Adrenal gland (tissue), 12 donors: ENCODE results near the gene DNASE1L2. TPM values are rescaled to one million over a fixed set of nuclear protein-coding genes. Genes with fewer than 3 reads are reported as not detected.

Experiments
- DNase-seq, 7 donors: peaks; one replicate each; pipeline ENCODE4 v3.0.0-alpha.2; 2019 to 2020
- H3K27ac ChIP-seq, 5 donors: fragments of 200-600 bp; sonication (generic) in 4 of 5; 1 replicate in 3 of 5; 2 replicates in 2 of 5; pipeline versions ENCODE4 v1.5.1 to v1.8.0; 2016 to 2020; ENCODE audit warnings: mild to moderate bottlenecking in 1 of 5
- H3K27me3 ChIP-seq: fragments of 200-600 bp; 2 replicates; pipeline ENCODE4 v1.8.0; 2021
- H3K36me3 ChIP-seq, 2 donors: fragments of 200-600 bp; replicated peaks in 1 of 2; 1 replicate in 1 of 2; 2 replicates in 1 of 2; pipeline versions ENCODE4 v1.5.1 to v1.8.0; 2018 to 2022
- H3K4me1 ChIP-seq, 2 donors: fragments of 200-600 bp; replicated peaks in 1 of 2; 1 replicate in 1 of 2; 2 replicates in 1 of 2; pipeline versions ENCODE4 v1.5.1 to v1.8.0; 2018 to 2021
- H3K4me3 ChIP-seq, 4 donors: fragments of 200-600 bp; sonication (generic) in 3 of 4; one replicate each; pipeline ENCODE4 v1.5.1; 2016 to 2018
- H3K9me3 ChIP-seq, 3 donors: fragments of 200-600 bp; sonication (generic) in 1 of 3; replicated peaks in 1 of 3; 1 replicate in 2 of 3; 2 replicates in 1 of 3; pipeline versions ENCODE4 v1.5.1 to v1.8.0; 2016 to 2021
- POLR2A ChIP-seq, 2 donors: fragments of 450-650 bp; IDR thresholded peaks; one replicate each; pipeline ENCODE4 v1.6.1; 2017; ENCODE audit warnings: antibody characterized with exemption in 2 of 2, mild to moderate bottlenecking in 2 of 2, moderate library complexity in 1 of 2
- WGBS, 4 donors: extraction: QIAGEN DNeasy Blood & Tissue Kit in 2 of 4; methylation state at CpG; one replicate each; pipeline versions ENCODE4 v1.1.5 to v1.1.7; 2013 to 2017; 5-methylcytosine and 5-hydroxymethylcytosine counted together
- intact Hi-C, 2 donors: fragments of 100-400 bp; cut with DNase I; formaldehyde crosslinking; loops; one replicate each; pipeline versions ENCODE4 v1.14.1 to v1.15.0; 2022 to 2023
- polyA plus RNA-seq, 3 donors: library from polyadenylated mRNA; stranded (reverse); fragments of 200-250 nt in 2 of 3; fragments of 350-450 nt in 1 of 3; fragmentation: Illumina TruSeq in 1 of 3; extraction: RNeasy Lipid Tissue Mini Kit (QIAGEN cat#74804) in 1 of 3; gene quantifications; one replicate each; pipeline ENCODE4 v1.2.3, GENCODE V29; 2013 to 2014
- total RNA-seq, 9 donors: library from RNA; depleted of rRNA in 4 of 9; stranded (reverse); fragments of >200 nt in 4 of 9; fragments of 120-200 nt in 1 of 9; fragmentation: NEBNext Ultra II Directional in 1 of 9; extraction: Animal tissue kit (Norgen Biotek cat#: 25700) in 1 of 9; gene quantifications; one replicate each; pipeline versions ENCODE4 v1.1.0 to v1.2.4, GENCODE V29; 2013 to 2023
- TF ChIP-seq, protein P1 (sequence below), 6 experiments: fragments of 450-650 bp in 4 of 6; fragments of 200-600 bp in 2 of 6; sonication (generic) in 1 of 6; IDR thresholded peaks; 1 replicate in 5 of 6; 2 replicates in 1 of 6; pipeline versions ENCODE4 v1.5.1 to v1.8.0; 2016 to 2021; ENCODE audit warnings: antibody characterized with exemption in 6 of 6, mild to moderate bottlenecking in 2 of 6, moderate library complexity in 1 of 6
- donor health status: healthy with polysubstance abuse.
- donor health status: Bipolar disorder and iron deficiency.
- donor health status: DM: yes; HTN: yes; CAD: no.
- donor health status: DM: no; HTN: no; CAD: no.
- donor health status: DM: no; HTN: no; CAD: no.
- donor health status: DM: yes; HTN: yes; CAD: no.

DNASE1L2 gene
- total and polyA plus RNA-seq, 12 donors, result 0.25 to 6.0 (median 0.89) TPM; not detected in 2

DNA sequence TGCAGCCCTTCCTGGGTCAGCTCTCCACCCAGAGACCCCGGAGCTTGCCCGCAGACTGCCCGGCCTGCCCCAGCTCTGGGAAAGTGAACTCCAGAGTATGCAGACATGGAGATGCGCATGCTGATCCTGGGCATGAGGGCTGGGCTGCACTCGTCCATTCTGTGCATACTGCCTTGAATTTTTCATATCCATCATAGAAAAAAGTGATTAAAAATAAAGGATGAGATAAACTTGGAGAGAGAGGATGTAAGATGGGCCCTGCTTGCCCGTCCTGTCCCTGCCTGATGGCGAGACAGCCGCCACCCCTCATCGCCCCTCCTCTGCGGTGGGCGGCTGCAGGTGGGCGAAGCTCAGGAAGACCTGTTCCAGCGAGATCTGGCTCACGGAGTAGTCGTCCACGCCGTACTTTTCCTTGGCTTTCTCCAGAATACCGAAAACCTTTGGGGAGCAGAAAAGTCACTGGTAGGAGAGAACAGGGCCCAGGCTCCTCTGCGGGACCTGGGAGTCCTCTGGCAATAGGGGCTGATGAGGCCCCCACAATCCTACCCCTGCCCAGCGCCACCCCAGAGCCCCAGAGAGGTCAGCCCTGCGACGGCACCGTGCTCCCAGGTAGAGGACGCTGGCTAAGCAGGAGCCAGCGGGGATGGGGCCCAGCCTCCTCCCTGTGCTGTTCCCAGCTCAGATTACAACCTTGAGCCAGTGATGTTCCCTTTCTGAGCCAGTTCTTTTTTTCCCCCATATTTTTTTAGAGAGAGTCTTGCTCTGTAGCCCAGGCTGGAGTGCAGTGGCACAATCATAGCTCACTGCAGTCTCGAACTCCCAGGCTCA lies 40.3 kb downstream of the DNASE1L2 start:
- no peaks in the 10 kb centered on the region for H3K9me3 ChIP-seq
- no peaks in the 10 kb centered on the region for H3K27me3 ChIP-seq
- H3K36me3 ChIP-seq, result no peaks in the 10 kb centered on the region
- WGBS, 4 donors, result 71 to 86% (median 77%) methylated on average over 19 to 26 of the region's 26 CpGs
- TF ChIP-seq, protein P1, sequence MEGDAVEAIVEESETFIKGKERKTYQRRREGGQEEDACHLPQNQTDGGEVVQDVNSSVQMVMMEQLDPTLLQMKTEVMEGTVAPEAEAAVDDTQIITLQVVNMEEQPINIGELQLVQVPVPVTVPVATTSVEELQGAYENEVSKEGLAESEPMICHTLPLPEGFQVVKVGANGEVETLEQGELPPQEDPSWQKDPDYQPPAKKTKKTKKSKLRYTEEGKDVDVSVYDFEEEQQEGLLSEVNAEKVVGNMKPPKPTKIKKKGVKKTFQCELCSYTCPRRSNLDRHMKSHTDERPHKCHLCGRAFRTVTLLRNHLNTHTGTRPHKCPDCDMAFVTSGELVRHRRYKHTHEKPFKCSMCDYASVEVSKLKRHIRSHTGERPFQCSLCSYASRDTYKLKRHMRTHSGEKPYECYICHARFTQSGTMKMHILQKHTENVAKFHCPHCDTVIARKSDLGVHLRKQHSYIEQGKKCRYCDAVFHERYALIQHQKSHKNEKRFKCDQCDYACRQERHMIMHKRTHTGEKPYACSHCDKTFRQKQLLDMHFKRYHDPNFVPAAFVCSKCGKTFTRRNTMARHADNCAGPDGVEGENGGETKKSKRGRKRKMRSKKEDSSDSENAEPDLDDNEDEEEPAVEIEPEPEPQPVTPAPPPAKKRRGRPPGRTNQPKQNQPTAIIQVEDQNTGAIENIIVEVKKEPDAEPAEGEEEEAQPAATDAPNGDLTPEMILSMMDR (IDR thresholded peaks at IDR 0.05), result no peak
- no peak for TF ChIP-seq POLR2A (IDR thresholded peaks at IDR 0.05)
- no peaks in the 10 kb centered on the region for H3K4me1 ChIP-seq
- DNase-seq, result no peak
- no peak overlapping the region for H3K27ac ChIP-seq
- no peak overlapping the region for H3K4me3 ChIP-seq
- intact Hi-C loops, result no loop called here

DNA sequence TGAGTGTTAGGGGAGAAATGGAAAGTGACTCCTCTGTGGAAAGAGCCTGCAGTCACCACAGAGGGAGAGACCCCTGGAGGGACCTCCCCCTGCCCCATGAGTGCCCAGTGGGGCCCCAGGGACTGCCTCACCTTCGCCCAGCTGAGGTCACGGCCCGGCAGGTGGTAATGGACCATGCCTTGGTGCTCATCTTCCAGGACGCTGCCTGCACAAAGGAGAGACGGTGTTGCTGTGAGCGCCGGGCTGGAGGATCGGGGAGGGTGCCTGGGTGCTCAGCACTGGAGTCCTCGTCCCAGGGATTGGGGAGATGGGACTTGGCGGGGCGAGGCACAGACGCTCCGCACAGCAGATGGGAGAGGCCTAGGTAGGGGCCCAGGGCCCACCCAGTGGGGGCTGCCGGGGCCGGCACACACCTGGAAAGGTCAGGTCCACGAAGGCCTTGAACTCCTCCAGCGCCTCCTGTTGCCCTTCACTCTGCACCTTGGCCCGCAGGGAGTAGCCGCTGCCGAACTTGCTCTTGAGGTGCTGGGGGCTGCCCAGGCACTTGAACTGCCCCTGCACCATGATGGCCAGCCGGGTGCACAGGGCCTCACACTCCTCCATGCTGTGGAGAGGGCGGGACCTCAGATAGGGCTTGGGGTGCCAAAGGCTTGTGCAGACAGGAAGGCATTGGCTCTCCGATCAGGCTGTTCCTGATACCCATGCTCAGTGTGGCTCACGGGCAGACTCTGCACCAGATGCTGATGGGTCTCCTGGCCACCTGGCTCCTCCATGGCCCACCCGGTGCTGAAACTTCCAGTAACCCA lies 41.4 kb downstream of the DNASE1L2 start:
- H3K27me3 ChIP-seq, result no peaks in the 10 kb centered on the region
- no peak for DNase-seq
- H3K4me1 ChIP-seq, result no peaks in the 10 kb centered on the region
- H3K36me3 ChIP-seq, result no peaks in the 10 kb centered on the region
- intact Hi-C loops, result no loop called here
- no peaks in the 10 kb centered on the region for H3K9me3 ChIP-seq
- TF ChIP-seq, protein P1 (IDR thresholded peaks at IDR 0.05), result no peak
- WGBS, 4 donors, result 85 to 90% (median 90%) methylated on average over 17 to 25 of the region's 25 CpGs
- no peak overlapping the region for H3K27ac ChIP-seq
- no peak overlapping the region for H3K4me3 ChIP-seq

DNA sequence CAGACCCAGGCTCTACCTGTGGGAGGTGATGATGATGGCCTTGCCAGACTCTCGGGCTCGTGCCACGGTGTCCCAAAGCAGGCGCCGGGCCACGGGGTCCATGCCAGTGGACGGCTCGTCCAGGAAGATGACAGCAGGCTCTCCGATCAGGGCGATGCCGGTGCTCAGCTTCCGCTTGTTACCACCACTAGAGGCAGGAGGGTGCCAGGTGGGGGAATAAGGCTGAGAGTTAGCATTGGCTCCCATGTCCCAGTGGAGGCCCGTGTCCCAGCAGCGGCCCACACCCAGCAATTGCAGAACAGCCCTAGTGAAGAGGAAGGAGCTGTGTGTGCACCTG lies 42.0 kb downstream of the DNASE1L2 start:
- H3K4me3 ChIP-seq, result no peak overlapping the region
- H3K27me3 ChIP-seq, result no peaks in the 10 kb centered on the region
- H3K36me3 ChIP-seq, result no peaks in the 10 kb centered on the region
- intact Hi-C loops, result no loop called here
- no peak overlapping the region for H3K27ac ChIP-seq
- H3K9me3 ChIP-seq, result no peaks in the 10 kb centered on the region
- TF ChIP-seq POLR2A (IDR thresholded peaks at IDR 0.05), result no peak
- TF ChIP-seq, protein P1 (IDR thresholded peaks at IDR 0.05), result no peak
- WGBS, 4 donors, result 80 to 100% (median 87%) methylated on average over 1 to 14 of the region's 14 CpGs
- H3K4me1 ChIP-seq, result no peaks in the 10 kb centered on the region
- DNase-seq, result no peak

DNA sequence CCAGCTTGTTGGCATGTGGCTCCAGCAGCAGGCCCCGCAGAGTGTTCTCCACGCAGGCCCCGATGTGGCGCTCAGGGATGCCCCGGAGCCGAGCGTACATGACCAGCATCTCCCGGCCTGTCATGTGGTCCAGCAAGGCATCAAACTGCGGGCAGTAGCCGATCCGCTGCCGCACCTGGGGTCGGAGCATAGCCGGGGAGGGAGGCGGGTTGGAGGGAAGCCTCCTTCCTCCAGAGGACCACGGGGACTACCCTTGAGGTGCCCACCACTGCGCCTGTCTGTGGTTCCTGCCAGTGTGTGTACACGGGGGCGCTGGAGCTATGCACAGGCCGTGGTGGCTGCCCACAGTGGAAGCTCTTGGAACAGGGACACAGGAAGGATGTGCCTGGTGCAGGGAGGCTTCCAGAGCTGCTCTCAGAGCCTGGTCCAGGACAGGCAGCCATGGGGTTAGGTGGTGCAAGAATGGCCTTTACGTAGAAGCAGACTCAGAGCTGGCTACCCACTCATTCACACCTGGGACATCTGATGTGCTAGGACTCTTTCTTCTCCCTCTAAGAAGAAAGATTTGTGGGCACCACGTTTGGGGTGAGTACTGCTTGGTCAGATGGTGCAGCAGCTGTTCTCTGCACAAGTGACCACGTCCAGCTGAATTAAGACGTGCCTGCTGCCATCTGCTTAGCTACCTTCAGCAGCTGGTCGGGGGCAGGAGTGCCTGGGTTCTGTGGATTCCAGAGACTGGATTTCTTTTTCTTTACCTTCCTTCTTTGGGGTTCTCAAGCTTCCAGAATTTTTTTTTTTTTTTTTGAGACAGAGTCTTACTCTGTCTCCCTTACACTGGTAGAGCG lies 42.9 kb downstream of the DNASE1L2 start:
- Histone ChIP-seq H3K4me3 (no peak overlapping the region), H3K27me3 (no peaks in the 10 kb centered on the region), H3K27ac (no peak overlapping the region), H3K9me3 (no peaks in the 10 kb centered on the region), H3K36me3 (peaks cover 0 to 2% of the 10 kb centered on the region in 2 donors), H3K4me1 (no peaks in the 10 kb centered on the region)
- 88 to 92% (median 90%) methylated on average over 6 to 26 of the region's 26 CpGs for WGBS, 4 donors
- DNase-seq, result no peak
- no peak for TF ChIP-seq POLR2A (IDR thresholded peaks at IDR 0.05)
- TF ChIP-seq, protein P1 (IDR thresholded peaks at IDR 0.05), result no peak
- intact Hi-C loops, result no loop called here
